ENCODE results near the gene DNASE2. TPM values are rescaled to one million over a fixed set of nuclear protein-coding genes. Genes with fewer than 3 reads are reported as not detected.

DNASE2 gene
- total and polyA plus RNA-seq, 2 of the 8 experiments (the other 6 are each of a cell fraction or from before 2014, with no cell fraction given), result 33.2 to 48.2 TPM

GRCh38 chr19:12847159-12848139 lies 33.8 kb downstream of the DNASE2 start:
- POLR2A ChIA-PET (ENCODE audit: partially characterized antibody), result interaction anchor here (0.6 to 2.8 kb wide), 18 partner anchors 10 to 124 kb away, joined by 3 to 17 read pairs (median 6); partner anchors contain the start of genes GCDH, JUNB, RNASEH2A and TNPO2
- FAIRE-seq, result no peak
- H3K79me1 ChIP-seq (ENCODE audit: low read depth, low read length), result peaks cover 5% of the 10 kb centered on the region; the same call in 1 of the 2 replicates
- no peak overlapping the region for H3K9ac ChIP-seq (replicated peaks in 1 of 4; ENCODE audit: extremely low read depth in 1 of 4, low read depth in 3 of 4, low read length in 3 of 4)
- DNase-seq (ENCODE audit: low read depth in 1 of 2, low spot score in 2 of 2), result peak in 1 of 2 experiments; percentile 100
- peak overlapping the region in 2 of 4 experiments; percentile 26 to 47; a peak in 4 of 8 replicates for H3K4me3 ChIP-seq (ENCODE audit: extremely low read depth in 1 of 4, insufficient read depth in 2 of 4, low read depth in 3 of 4, low read length in 4 of 4)
- peaks cover 0 to 4% of the 10 kb centered on the region in 2 experiments; a peak in 1 of 4 replicates for H3K79me2 ChIP-seq (ENCODE audit: control insufficient read depth in 1 of 2, insufficient read depth in 2 of 2, low read length in 2 of 2)
- peak overlapping the region; percentile 13 for H3K4ac ChIP-seq (replicated peaks; ENCODE audit: insufficient read length, low read depth, low read length)
- CTCF ChIA-PET (ENCODE audit: partially characterized antibody), result interaction anchor here (0.6 to 5.7 kb wide), 49 partner anchors 8 to 851 kb away, joined by 3 to 89 read pairs (median 5); partner anchors contain the start of genes DNASE2, JUNB, KLF1 and PRDX2
- no peak overlapping the region for H2BK120ac ChIP-seq (replicated peaks; ENCODE audit: low read depth, low read length)
- peak overlapping the region; percentile 62; the same call in 1 of the 2 replicates for H2BK12ac ChIP-seq (ENCODE audit: low read depth, low read length)
- peak overlapping the region; percentile 51 for H3K18ac ChIP-seq (ENCODE audit: extremely low read depth, low read length)
- H4K8ac ChIP-seq (ENCODE audit: extremely low read depth, insufficient read depth, low read length), result peak overlapping the region; percentile 91; the same call in 1 of the 2 replicates
- H3K27me3 ChIP-seq (replicated peaks in 1 of 4; ENCODE audit: control insufficient read depth in 3 of 4, extremely low read depth in 1 of 4, insufficient read depth in 3 of 4, low read length in 3 of 4), result no peaks in the 10 kb centered on the region
- H4K91ac ChIP-seq (replicated peaks; ENCODE audit: insufficient read length, low read length), result peak overlapping the region; percentile 67
- H3K36me3 ChIP-seq (ENCODE audit: control insufficient read depth in 2 of 4, insufficient read depth in 4 of 4, low read length in 3 of 4), result peaks cover 0 to 7% (median 3%) of the 10 kb centered on the region in 4 experiments; a peak in 4 of 8 replicates
- 30% methylated on average over 69 of the region's 69 CpGs; no CpG with 5 or more reads in 1 of the 2 experiments for WGBS, 2 experiments (ENCODE audit: extremely low coverage in 1 of 2, insufficient coverage in 1 of 2, insufficient read length in 1 of 2, insufficient replicate concordance in 2 of 2, low coverage in 1 of 2, low lambda C conversion rate in 2 of 2, missing lambda C conversion rate in 1 of 2)
- peak overlapping the region; percentile 18; the same call in 1 of the 2 replicates for H2BK5ac ChIP-seq (ENCODE audit: low read depth, low read length)
- H3K4me1 ChIP-seq (replicated peaks in 1 of 4; ENCODE audit: control insufficient read depth in 3 of 4, insufficient read depth in 4 of 4, low read length in 3 of 4), result peaks cover 0 to 10% (median 3%) of the 10 kb centered on the region in 4 experiments; a peak in 5 of 7 replicates
- no peak overlapping the region for H3K23ac ChIP-seq (ENCODE audit: insufficient read length)
- H3K23me2 ChIP-seq (ENCODE audit: low read depth, low read length), result peaks cover 3% of the 10 kb centered on the region; the same call in 1 of the 2 replicates
- no peak overlapping the region for H3K56ac ChIP-seq (replicated peaks; ENCODE audit: insufficient read length, low read depth, low read length)
- no peak overlapping the region for H4K5ac ChIP-seq (ENCODE audit: insufficient read length, low read depth, low read length)
- H2AFZ ChIP-seq (ENCODE audit: low read length), result peak overlapping the region; percentile 29; the same call in 1 of the 2 replicates
- no peaks in the 10 kb centered on the region for H3K9me3 ChIP-seq (ENCODE audit: insufficient read depth in 2 of 2, low read depth in 1 of 2, low read length in 1 of 2)
- H2AK5ac ChIP-seq (ENCODE audit: low read depth, low read length), result no peak overlapping the region
- H2BK15ac ChIP-seq (ENCODE audit: low read length), result no peak overlapping the region
- no peak overlapping the region for H2BK20ac ChIP-seq (ENCODE audit: low read length)
- no peak overlapping the region for H3K27ac ChIP-seq (ENCODE audit: low read depth, low read length)
- no peak overlapping the region for H3K14ac ChIP-seq (ENCODE audit: insufficient read length)
- peaks cover 3 to 8% of the 10 kb centered on the region in 2 experiments for H4K20me1 ChIP-seq (replicated peaks in 1 of 2; ENCODE audit: control insufficient read depth in 1 of 2, insufficient read depth in 2 of 2, low read length in 2 of 2)
- H3K4me2 ChIP-seq (ENCODE audit: insufficient read depth in 1 of 2, low read depth in 2 of 2, low read length in 2 of 2), result peak overlapping the region; percentile 2 to 59
- TF ChIP-seq TCF12 (IDR thresholded peaks at IDR 0.05; ENCODE audit: low read depth, low read length) (no peak), SUZ12 (IDR thresholded peaks at IDR 0.05; ENCODE audit: low read length) (no peak), RFX5 (IDR thresholded peaks at IDR 0.05; ENCODE audit: borderline replicate concordance, low read depth, low read length) (no peak), CEBPB (IDR thresholded peaks at IDR 0.05; ENCODE audit: low read depth, low read length) (0 out of 2 replicates have a peak, but pooled peaks have one; percentile 2), ATF2 (IDR thresholded peaks at IDR 0.05; ENCODE audit: low read length) (no peak), POLR2AphosphoS5 (IDR thresholded peaks at IDR 0.05; ENCODE audit: low read depth, low read length) (peak; percentile 29; the same call in 1 of the 2 replicates), RNF2 (IDR thresholded peaks at IDR 0.05; ENCODE audit: borderline replicate concordance, low read depth, low read length, missing control alignments, poor library complexity, severe bottlenecking) (no peak)

Measured in H1 (cell line).